ENCODE measurements around the gene BCL11B. TPM values are rescaled to one million over a fixed set of nuclear protein-coding genes. Genes with fewer than 3 reads are reported as not detected.

The BCL11B gene
- polyA plus RNA-seq, 3 donors = 2.4 to 2.7 (median 2.5) TPM

DNA sequence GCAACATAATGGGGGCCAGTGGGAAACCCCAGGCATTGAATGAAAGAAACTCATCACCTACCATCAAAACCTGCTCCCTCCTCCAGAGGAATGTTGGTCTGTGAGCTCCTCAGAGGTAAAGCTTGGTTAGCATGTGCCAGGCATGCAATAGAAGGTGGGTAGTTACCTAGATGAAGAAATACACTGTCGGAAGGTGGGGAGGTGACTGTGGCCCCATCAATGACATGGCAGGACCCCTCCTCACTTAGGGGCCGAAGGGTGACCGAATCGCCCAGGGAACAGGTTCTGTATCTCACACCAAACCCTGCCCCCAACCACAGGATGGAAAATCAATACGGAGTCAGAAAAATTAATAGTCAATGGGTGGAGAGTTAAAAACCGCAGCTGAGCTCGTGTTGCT, 135.6 kb downstream of the BCL11B start:
- DNase-seq (ENCODE audit: extremely low read depth in 1 of 11, low read depth in 9 of 11, low spot score in 4 of 11) = no peak

DNA sequence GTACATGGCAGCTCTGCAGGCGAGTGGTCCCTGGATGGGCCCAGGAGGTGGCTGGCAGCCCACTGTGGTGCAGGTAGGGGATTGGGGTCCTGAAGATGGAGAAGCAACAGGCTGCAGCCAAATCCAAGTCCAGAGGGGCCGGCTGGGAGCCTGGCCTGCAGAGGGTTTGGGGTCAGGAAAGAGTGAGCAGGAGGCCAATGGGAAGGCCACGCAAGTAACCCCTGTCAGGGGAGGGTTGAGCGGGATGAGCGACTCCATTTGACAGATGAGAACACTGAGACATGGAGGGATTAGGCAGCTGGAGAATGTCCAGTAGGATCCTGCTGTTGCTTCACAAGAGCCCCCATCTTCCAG, 136.0 kb downstream of the BCL11B start:
- no peak for DNase-seq (ENCODE audit: extremely low read depth in 1 of 11, low read depth in 9 of 11, low spot score in 4 of 11)

DNA sequence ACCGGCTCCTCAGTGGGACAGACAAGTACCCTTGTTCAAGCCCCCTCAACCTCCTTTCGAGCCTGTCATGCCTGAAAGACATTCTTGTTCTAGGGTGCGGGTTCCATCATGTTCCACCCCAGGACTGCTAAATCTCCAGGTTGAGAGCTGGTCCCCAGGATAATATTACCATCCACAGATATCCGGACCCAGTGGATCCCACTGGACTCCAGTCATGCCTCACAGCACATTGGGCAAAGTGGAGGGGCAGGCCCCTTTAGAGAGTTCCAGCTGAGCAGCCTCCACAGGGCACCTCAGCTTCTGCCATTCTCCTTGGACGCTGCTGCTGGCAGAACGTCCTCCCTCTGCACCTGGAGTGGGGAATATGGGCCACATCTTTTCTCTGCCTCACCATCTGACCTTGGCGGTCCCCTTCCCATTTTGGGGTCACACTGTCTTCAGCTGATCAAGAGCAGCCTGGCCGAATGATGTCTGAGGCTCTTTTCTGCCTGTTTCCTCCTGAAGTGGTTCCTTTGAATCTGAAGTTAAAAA, 137.4 kb downstream of the BCL11B start:
- DNase-seq (ENCODE audit: extremely low read depth in 1 of 11, low read depth in 9 of 11, low spot score in 4 of 11) = no peak

DNA sequence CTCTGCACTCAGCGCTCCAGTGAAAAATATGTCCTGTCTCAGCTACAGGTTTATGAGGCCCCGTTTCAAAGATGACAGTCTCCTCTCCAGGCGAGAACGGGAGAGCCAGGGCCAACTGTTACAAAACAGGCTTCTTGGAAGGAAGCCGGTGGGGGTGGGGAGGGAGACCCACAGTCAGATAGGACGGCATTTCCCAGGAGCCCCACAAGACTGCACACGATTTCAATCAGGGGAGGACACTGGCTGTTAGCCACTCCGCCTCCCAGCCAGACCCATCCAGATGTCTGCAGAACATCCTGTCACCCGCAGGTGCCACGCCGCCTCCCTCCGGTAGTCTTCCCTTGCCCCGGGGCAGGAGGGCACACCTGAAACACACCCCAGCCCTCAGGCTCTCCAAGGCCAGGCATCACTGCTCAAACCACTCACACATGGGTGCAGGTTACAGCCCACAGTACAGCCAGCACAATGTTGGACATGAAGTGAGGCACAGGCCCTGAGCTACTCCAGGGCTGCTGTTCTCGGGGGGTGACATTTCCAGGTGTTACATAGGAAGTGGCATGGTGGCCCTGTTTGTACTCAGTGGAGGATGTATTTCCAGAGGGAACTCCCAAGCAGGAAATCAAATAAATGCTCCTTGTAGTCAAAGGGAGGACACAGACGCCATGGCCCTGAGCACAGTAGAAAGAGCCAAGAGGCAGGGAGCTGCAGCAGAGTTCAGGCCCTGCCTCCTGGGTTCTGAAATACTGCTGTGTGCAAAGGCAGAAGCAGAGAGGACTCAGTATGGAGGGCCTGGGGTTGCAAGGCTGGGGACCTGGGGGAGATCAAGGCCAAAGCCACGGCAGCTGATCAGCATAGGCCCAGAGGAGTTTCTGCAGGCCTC, 138.1 kb downstream of the BCL11B start:
- DNase-seq (ENCODE audit: extremely low read depth in 1 of 11, low read depth in 9 of 11, low spot score in 4 of 11) = peak in 1 of 11 donors; percentile 24

DNA sequence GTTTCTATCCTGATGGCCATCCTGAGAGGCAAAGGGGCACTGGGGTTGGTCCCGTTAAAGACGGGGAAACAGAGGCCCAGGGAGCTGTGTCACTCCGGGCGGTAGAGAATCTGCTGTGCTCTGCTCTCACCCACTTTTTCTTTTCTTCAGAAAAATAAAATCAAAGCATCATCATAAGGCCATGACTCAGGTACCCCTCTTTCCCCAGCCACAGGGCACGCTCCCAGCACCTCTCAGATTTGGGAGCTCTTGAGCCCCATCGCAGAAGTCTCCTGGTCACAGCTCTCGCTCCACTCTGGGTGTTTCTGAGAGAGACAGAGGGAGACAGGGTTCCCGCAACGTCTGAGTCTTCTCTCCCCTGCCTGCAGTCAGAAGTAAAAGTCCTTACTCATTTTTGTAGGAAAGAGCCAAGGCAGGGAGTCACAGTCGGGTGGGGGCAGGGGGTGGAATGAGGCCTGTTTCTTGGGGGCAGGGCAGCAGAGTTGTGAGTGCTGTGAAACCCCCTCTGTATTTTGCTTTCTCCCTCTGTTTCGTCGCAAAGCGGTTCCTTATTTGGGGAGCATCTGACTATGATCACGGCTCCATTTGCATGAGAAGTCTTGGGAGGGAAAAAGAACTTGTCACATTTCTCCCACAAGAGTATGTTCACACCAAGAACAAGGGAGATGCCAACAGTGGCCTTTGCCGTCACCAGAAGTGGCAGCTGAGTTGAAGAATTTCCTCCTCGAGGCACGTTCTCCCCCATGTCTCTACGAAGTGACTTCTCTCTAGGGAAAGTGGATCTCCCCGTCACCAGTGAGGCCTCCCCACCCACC, 139.0 kb downstream of the BCL11B start:
- DNase-seq (ENCODE audit: extremely low read depth in 1 of 11, low read depth in 9 of 11, low spot score in 4 of 11) = no peak

DNA sequence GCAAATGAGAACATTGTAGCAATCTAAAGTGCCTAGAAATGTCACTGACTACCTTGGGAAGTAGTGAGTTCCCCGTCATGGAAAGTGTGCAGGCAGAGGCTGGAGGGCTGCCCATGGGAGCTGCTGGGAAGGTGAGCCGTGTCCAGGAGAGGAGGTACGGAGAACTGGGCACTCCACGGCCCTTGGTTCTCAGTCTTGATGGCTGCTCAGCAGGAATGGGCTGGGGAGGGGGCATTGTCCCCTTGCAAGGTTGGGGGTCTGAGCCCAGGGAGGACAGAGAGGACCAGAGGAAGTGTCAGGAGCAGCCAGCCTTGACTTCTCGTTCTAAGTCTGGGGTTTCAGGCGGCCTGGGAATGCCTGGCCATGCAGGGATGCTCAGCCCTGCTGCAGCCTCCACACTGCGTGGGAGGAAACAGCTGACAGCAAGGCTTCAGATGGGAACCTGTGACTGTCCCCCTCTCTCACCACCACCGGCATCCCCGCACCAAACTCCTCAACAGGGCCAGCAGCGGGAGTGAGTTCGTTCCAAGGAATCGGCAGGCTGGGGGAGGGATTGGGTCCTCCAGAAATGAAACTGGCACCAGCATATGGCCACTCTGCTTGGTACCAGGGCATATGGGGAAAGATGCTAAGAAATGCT, 140.2 kb downstream of the BCL11B start:
- peak in 1 of 11 donors; percentile 26 for DNase-seq (ENCODE audit: extremely low read depth in 1 of 11, low read depth in 9 of 11, low spot score in 4 of 11)

DNA sequence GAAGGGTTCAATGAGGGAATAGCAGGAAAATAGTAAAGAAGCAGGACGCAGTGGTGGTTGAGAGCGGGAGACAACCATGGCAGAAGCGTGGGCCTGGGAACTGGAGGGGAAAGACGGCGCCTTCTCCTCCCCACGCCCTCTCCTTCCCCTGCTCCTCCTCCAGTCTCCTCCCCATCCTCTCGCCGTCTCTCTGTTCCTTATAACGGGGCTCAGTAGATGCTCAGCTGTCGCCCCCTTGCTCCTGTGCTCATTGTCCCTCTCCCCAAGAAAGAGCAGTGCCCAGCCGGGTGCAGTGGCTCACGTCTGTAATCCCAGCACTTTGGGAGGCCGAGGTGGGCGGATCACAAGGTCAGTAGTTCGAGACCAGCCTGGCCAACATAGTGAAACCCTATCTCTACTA, 142.0 kb downstream of the BCL11B start:
- no peak for DNase-seq (ENCODE audit: extremely low read depth in 1 of 11, low read depth in 9 of 11, low spot score in 4 of 11)

DNA sequence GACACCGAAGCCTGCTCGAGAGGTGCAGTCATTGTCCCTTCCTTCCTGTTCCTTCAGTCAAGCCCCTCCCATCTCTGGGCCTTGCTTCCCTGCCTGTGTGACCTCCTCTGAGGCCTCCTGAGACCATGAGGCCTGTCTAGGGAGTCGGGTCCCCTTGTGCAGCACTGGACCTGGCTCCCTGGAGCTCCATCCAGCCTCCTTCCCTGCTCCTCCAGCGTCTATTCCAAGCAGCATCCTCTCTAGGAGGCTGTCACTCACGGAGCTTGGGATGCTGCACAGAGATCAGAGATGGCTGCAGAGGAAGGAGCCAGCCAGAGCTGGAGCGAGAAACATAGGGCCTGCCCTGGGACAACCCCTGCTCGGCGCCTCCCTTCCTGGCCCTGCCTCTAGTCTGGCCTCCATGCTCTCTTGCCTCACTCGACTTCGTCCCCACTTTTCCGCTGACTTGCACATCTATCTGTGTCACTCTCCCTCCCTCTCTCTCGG, 142.7 kb downstream of the BCL11B start:
- DNase-seq (ENCODE audit: extremely low read depth in 1 of 11, low read depth in 9 of 11, low spot score in 4 of 11) = no peak

DNA sequence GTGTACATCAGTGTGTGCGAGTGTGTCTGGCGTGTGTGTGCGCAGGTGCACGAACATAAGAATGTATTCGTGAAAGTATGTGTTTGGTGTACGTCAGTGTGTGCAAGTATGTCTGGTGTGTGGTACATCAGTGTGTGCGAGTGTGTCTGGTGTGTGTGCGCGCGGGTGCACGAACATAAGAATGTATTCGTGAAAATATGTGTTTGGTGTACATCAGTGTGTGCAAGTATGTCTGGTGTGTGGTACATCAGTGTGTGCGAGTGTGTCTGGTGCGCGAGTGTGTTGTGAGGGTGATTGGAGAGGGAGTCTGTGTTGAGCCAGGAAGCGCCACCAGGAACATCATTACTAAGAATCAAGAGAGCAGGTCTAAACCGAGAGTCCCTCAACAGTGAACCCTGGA, 143.8 kb downstream of the BCL11B start:
- DNase-seq (ENCODE audit: extremely low read depth in 1 of 11, low read depth in 9 of 11, low spot score in 4 of 11) = no peak

DNA sequence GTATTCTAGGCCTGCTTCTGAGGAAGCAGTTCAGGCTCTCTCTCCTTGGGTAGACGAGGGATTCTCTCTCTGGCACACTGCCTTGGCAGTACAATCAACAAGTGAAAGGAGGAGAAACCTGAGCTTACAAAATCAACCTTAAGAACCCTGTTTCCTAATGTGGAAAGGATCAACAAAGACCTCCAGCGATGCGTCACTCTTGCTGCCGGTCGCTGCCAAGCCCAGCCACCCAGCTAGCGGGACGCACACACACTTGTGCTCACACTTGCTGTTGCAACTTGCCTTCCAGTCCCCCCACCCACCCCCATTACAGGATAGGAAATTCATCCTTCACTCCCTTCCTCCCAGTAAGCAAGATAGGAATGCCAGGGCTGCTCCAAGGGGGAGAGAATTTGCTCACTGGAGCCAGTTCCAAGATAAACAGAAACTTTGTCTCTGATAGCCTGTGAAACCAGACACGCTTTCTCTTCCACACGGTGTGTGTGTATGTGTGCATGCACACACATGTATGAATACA, 144.3 kb downstream of the BCL11B start:
- DNase-seq (ENCODE audit: extremely low read depth in 1 of 11, low read depth in 9 of 11, low spot score in 4 of 11) = peak in 5 of 11 donors; percentile 34 to 55 (median 46)

DNA sequence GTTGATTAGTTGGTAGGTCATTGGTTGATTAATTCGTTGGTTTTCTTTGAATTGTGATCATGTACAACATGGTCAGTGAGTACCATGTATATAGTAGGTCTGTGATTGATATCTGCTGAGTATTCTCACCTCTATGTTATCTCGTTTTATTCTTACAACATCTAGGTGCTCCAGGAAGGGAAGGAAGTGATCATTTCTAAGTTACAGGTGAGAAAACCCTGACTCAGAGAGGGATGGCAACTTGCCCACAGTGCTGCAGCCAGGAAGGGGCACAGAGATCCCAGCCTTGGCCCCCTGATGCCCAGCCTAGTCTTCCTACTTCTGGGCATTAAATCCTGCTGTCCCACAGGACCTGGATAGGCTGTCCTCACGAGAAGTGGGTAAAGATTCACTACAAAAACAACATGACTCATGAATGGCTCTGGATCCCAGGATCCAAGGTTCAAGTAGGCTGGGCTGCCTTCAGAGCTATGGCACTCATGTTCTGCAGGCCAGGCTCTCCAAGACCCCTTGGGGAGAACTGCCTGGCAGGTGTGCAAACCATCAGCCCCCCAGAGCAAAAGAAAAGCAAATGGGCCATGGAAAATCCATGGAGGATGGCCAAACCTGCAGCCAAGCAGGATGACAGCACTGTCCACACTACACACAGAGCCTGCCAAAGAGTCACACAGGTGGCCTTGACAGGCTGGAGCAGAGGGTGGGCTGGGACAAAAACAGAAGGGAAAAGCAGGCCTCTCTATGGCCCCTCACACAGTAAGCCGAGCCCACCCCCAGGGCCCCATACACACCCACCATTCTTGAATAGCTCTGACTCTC, 146.2 kb downstream of the BCL11B start:
- DNase-seq (ENCODE audit: extremely low read depth in 1 of 11, low read depth in 9 of 11, low spot score in 4 of 11) = no peak

DNA sequence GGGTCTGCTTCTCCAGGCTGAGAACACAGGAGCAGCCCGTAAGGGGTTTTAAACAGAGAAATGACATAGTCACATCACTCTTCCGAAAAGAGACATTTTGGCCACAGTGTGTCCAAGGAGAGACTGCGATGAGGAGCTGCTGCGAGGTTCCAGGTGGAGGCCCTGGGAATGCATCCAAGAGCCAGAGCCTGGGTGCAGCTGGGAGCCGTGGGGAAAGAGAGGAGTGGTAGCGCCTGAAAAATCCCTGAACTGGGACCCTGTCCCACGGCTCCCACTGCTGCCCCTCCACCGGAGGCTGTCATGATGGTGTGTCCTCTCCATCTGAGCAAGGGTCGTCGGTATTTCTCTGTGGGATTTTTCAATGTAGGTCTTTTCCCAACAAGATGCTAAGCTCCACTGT, 146.9 kb downstream of the BCL11B start:
- DNase-seq (ENCODE audit: extremely low read depth in 1 of 11, low read depth in 9 of 11, low spot score in 4 of 11) = no peak

DNA sequence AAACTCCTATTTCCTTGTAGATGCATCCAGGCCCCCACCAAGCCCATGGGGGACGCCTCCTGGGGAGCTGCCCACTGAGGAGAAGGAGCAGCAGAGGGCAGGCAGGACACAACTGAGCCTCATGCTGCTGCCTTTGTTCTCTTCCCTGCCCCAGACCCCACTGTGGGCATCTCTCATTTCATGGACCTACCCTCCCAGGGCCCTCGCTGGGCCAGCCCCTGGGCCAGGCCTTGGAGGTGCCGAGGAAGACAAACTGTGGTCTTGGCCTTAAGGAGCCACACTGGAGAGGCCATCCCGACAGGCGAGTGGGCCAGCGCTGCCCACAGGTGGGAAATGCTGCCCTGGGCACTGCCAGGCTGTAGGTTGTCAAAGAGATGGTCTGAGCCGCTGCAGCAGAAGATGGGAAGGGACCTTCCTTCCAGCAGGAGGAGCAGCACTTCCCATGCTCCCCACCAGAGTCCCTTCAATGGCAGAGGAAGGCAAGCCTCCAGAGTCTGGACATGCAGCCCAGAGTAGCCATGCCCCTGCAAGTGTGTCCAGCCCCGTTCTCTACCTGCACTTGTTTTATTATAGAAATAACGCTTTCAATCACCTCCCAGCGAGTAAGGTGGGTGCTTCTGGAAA, 147.4 kb downstream of the BCL11B start:
- DNase-seq (ENCODE audit: extremely low read depth in 1 of 11, low read depth in 9 of 11, low spot score in 4 of 11) = no peak

DNA sequence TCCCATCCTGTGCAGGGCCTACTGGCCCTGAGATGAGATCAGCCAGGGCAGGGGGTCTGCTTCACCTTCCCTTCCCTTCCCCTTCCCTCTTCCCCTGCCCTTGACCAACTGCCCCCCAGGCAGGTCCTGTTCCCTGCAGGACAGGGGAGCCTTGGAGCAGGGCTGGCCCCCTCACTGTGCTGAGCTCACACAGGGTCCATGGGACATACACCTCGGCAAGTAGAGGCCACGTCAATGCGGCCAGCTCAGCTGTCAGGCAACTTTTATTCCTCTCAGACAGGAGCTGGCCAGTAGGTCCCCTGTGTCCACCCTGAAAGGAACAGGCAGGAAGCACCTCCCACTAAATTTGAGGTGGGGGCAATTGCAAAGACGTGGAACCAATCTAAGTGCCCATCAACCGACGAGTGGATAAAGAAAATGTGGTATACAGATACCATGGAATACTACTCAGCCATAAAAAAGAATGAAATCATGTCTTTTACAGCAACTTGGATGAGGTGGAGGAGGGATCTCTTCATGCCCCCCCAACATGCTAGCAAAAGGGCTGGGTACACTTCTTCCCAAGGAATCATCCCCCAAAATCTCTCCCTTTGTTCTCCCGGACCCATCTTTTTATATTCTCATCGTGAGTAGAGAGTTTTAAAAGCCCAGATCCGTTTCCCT, 148.7 kb downstream of the BCL11B start:
- DNase-seq (ENCODE audit: extremely low read depth in 1 of 11, low read depth in 9 of 11, low spot score in 4 of 11) = no peak

DNA sequence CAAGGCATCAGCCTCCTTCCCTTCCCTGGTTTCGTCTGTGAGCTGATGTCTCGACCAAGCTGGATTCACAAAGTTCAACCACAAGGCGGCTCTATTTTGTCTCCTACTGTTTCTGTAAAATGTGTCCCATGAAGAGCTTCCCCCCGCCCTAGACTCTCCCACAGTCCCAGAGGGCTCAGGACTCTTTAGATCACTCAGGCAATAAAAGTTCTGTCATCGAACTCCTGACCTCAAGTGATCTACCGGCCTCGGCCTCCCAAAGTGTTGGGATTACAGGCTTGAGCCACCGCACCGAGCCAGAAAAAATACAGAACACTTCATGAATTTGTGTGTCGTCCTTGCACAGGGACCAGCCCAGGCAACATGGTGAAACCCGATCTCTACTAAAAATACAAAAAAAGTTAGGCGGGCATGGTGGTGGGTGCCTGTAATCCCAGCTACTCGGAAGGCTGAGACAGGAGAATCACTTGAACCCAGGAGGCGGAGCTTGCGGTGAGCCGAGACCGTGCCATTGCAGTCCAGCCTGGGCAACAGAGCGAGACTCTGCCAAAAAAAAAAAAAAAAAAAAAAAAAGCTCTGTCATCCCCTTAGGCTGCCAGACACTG, 149.4 kb downstream of the BCL11B start:
- no peak for DNase-seq (ENCODE audit: extremely low read depth in 1 of 11, low read depth in 9 of 11, low spot score in 4 of 11)

DNA sequence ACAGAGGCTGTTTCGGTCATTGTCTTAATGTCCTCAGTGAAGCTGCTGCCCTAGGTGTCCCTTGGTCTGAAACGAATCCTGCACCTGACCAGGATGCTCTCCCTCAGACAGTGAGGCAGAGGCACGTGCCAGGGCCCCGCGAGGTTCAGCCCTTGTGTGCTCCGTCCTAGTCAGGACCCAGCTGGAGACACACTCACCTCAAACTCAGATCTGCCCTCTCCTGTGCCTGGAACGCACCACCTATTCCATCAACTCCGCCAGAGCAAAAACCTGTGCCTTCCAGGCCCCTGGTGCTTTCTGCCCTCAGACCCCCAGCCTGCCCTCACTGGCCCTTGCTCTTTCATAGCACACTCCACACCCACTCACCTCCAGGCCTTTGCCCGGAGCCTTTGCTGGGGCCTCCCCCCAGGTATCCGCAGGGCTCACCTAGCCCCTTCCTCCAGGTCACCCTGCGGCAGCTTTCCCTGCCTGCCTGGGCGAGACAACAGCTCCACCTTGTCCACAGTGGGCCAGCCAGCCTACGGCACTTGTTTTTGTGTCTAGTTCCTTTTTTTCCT, 150.6 kb downstream of the BCL11B start:
- no peak for DNase-seq (ENCODE audit: extremely low read depth in 1 of 11, low read depth in 9 of 11, low spot score in 4 of 11)
